HG03342 (cell line): Measurements from ENCODE around the gene CRK.
"Not testable (repeated sequence)": the region's sequence is repeated elsewhere in the genome, so short reads cannot be mapped to it uniquely, and the experiment has no call there.

Experiments
- ATAC-seq: cut with Tn5 transposase; IDR thresholded peaks from one replicate; pipeline ENCODE4 v1.9.1; 2021; ENCODE audit warnings: mild to moderate bottlenecking, moderate library complexity; ENCODE audit not compliant: unreplicated experiment

CRK gene

GRCh38 chr17:1390432-1391367 is 65.3 kb downstream of the CRK start:
- ATAC-seq, result no peak

GRCh38 chr17:1387490-1388227 is 68.4 kb downstream of the CRK start:
- ATAC-seq, result not testable (repeated sequence)

GRCh38 chr17:1386675-1387190 is 69.3 kb downstream of the CRK start:
- ATAC-seq, result not testable (repeated sequence)

GRCh38 chr17:1386265-1386664 is 69.8 kb downstream of the CRK start:
- ATAC-seq, result no peak

GRCh38 chr17:1385861-1386260 is 70.2 kb downstream of the CRK start:
- no peak for ATAC-seq

- ATAC-seq, result no peak
Observed at GRCh38 chr17:1384905-1385435, 71.1 kb downstream of the CRK start.

- no peak for ATAC-seq
Observed at GRCh38 chr17:1379930-1380313, 76.1 kb downstream of the CRK start.

GRCh38 chr17:1379208-1379929 is 76.7 kb downstream of the CRK start:
- ATAC-seq, result no peak

GRCh38 chr17:1378476-1378860 is 77.6 kb downstream of the CRK start:
- not testable (repeated sequence) for ATAC-seq

- no peak for ATAC-seq
Observed at GRCh38 chr17:1377334-1377733, 78.7 kb downstream of the CRK start.

- ATAC-seq, result no peak
Observed at GRCh38 chr17:1376061-1376460, 80.0 kb downstream of the CRK start.

GRCh38 chr17:1375615-1376014 is 80.4 kb downstream of the CRK start:
- no peak for ATAC-seq

- ATAC-seq, result no peak
Observed at GRCh38 chr17:1374431-1375177, 81.4 kb downstream of the CRK start.

- no peak for ATAC-seq
Observed at GRCh38 chr17:1373707-1374237, 82.3 kb downstream of the CRK start.

- no peak for ATAC-seq
Observed at GRCh38 chr17:1372618-1373017, 83.4 kb downstream of the CRK start.

- no peak for ATAC-seq
Observed at GRCh38 chr17:1371893-1372590, 84.0 kb downstream of the CRK start.
